ENCODE measurements around the gene C22orf23.

DNA sequence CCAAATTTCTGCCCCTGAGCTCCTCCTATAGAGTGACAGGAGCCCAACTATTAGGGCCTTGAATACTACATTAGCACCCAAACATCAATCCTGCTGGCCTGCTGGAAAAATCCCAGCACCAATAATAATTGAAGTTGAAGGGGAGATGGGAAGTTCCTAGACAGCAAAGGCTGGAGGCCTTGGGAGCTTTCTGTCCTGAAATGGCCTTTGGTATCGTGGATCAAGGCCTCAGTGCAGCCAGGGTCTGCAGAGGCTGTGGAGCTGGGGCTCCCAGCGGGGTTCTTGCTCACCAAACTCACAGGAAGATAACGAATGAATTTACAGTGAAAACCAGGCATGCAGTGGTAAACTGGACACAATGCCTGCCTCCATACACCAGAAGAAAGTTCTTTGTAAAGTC is 56.5 kb downstream of the C22orf23 start:
- TF ChIP-seq, protein P1, sequence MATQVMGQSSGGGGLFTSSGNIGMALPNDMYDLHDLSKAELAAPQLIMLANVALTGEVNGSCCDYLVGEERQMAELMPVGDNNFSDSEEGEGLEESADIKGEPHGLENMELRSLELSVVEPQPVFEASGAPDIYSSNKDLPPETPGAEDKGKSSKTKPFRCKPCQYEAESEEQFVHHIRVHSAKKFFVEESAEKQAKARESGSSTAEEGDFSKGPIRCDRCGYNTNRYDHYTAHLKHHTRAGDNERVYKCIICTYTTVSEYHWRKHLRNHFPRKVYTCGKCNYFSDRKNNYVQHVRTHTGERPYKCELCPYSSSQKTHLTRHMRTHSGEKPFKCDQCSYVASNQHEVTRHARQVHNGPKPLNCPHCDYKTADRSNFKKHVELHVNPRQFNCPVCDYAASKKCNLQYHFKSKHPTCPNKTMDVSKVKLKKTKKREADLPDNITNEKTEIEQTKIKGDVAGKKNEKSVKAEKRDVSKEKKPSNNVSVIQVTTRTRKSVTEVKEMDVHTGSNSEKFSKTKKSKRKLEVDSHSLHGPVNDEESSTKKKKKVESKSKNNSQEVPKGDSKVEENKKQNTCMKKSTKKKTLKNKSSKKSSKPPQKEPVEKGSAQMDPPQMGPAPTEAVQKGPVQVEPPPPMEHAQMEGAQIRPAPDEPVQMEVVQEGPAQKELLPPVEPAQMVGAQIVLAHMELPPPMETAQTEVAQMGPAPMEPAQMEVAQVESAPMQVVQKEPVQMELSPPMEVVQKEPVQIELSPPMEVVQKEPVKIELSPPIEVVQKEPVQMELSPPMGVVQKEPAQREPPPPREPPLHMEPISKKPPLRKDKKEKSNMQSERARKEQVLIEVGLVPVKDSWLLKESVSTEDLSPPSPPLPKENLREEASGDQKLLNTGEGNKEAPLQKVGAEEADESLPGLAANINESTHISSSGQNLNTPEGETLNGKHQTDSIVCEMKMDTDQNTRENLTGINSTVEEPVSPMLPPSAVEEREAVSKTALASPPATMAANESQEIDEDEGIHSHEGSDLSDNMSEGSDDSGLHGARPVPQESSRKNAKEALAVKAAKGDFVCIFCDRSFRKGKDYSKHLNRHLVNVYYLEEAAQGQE (IDR thresholded peaks at IDR 0.05) = no peak
- TF ChIP-seq POLR2A (IDR thresholded peaks at IDR 0.05; ENCODE audit: low read length) = no peak
- TF ChIP-seq, protein P2, sequence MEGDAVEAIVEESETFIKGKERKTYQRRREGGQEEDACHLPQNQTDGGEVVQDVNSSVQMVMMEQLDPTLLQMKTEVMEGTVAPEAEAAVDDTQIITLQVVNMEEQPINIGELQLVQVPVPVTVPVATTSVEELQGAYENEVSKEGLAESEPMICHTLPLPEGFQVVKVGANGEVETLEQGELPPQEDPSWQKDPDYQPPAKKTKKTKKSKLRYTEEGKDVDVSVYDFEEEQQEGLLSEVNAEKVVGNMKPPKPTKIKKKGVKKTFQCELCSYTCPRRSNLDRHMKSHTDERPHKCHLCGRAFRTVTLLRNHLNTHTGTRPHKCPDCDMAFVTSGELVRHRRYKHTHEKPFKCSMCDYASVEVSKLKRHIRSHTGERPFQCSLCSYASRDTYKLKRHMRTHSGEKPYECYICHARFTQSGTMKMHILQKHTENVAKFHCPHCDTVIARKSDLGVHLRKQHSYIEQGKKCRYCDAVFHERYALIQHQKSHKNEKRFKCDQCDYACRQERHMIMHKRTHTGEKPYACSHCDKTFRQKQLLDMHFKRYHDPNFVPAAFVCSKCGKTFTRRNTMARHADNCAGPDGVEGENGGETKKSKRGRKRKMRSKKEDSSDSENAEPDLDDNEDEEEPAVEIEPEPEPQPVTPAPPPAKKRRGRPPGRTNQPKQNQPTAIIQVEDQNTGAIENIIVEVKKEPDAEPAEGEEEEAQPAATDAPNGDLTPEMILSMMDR (IDR thresholded peaks at IDR 0.05) = no peak
